Astrocyte of the cerebellum (primary cell): Measurements from ENCODE around the gene OR5AS1.

Experiments
- DNase-seq: peaks from one replicate; pipeline ENCODE4 v3.0.0-alpha.2; 2011; ENCODE audit warnings: low read depth
- H3K4me3 ChIP-seq: 2 replicates; pipeline ENCODE4 v1.5.1; 2011; ENCODE audit warnings: mild to moderate bottlenecking, low read depth, low read length, moderate library complexity
- CTCF ChIP-seq: IDR thresholded peaks from 2 replicates; pipeline ENCODE4 v1.5.1; 2012; ENCODE audit warnings: low read length, low read depth, moderate library complexity, mild to moderate bottlenecking; ENCODE audit errors: missing control alignments
- in situ Hi-C: cut with HindIII; loops from 2 replicates; pipeline ENCODE4 v1.10.0; 2017; ENCODE audit warnings: low sequenced_read_pairs

The OR5AS1 gene

GRCh38 chr11:56066980-56067379 is 39.5 kb downstream of the OR5AS1 start:
- DNase-seq: no peak
- TF ChIP-seq CTCF: no peak
- in situ Hi-C loops: no loop called here
- no peak overlapping the region for H3K4me3 ChIP-seq
